ENCODE measurements around the gene CAPN2.

CAPN2 gene

GRCh38 chr1:223772771-223773160 is 60.4 kb downstream of the CAPN2 start:
- no peak for TF ChIP-seq FOXP2 (optimal IDR thresholded peaks at IDR 0.05; ENCODE audit: borderline replicate concordance, extremely low read depth, extremely low read length, insufficient read depth)

DNA sequence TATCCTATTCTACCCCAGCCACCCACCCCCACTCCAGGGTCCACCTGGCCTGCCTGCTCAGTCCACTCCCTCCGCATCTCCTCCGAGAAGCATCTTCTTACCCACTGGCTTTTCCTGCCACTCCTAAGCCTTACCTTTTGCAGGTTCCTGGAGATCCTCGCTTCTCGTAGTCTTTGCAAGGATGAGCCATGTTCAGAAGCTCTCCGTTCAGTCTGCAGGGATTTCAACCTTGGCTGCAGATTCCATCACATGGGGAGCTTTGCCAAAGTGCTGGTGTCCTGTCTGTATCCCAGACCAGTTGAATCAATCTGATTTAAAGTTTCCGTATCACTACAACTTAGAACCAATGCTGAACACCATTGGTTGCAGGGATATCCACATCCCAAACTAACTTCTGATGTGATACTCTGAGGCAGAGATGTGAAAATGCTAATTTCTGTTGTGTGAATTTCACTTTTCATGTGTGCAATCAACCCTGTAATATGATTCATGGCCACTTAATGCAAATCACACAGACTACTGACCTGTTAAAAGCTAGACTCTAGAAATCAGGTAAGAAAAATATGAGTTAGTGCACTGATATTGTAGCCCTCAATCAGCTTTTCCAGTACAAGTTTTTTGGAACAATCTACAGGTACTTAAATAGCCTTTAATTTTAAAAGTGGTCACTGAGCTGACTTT is 61.9 kb downstream of the CAPN2 start:
- TF ChIP-seq TAF1 (IDR thresholded peaks at IDR 0.05; ENCODE audit: borderline replicate concordance, insufficient read depth, low read length) (no peak), POLR2AphosphoS5 (IDR thresholded peaks at IDR 0.05; ENCODE audit: low read depth, low read length) (no peak), FOXP2 (optimal IDR thresholded peaks at IDR 0.05; ENCODE audit: borderline replicate concordance, extremely low read depth, extremely low read length, insufficient read depth) (no peak), SIN3A (IDR thresholded peaks at IDR 0.05; ENCODE audit: borderline replicate concordance, insufficient read depth, low read length) (no peak)
- TF ChIP-seq, protein P1, sequence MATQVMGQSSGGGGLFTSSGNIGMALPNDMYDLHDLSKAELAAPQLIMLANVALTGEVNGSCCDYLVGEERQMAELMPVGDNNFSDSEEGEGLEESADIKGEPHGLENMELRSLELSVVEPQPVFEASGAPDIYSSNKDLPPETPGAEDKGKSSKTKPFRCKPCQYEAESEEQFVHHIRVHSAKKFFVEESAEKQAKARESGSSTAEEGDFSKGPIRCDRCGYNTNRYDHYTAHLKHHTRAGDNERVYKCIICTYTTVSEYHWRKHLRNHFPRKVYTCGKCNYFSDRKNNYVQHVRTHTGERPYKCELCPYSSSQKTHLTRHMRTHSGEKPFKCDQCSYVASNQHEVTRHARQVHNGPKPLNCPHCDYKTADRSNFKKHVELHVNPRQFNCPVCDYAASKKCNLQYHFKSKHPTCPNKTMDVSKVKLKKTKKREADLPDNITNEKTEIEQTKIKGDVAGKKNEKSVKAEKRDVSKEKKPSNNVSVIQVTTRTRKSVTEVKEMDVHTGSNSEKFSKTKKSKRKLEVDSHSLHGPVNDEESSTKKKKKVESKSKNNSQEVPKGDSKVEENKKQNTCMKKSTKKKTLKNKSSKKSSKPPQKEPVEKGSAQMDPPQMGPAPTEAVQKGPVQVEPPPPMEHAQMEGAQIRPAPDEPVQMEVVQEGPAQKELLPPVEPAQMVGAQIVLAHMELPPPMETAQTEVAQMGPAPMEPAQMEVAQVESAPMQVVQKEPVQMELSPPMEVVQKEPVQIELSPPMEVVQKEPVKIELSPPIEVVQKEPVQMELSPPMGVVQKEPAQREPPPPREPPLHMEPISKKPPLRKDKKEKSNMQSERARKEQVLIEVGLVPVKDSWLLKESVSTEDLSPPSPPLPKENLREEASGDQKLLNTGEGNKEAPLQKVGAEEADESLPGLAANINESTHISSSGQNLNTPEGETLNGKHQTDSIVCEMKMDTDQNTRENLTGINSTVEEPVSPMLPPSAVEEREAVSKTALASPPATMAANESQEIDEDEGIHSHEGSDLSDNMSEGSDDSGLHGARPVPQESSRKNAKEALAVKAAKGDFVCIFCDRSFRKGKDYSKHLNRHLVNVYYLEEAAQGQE (IDR thresholded peaks at IDR 0.05; ENCODE audit: insufficient read depth in 1 of 2, low read depth in 2 of 2, low read length in 2 of 2) = no peak

DNA sequence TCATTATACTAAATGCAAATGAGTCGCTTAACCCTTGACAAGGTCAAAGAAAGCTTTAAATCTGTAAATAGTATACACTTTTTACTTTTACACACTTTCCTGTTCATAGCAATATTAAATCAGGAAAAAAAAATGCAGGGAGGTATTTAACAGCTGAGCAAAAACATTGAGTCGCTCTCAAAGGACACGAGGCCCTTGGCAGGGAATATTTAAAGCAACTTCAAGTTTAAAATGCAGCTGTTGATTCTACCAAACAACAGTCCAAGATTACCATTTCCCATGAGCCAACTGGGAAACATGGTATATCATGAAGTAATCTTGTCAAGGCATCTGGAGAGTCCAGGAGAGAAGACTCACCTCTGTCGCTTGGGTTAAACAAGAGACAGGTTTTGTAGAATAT is 62.7 kb downstream of the CAPN2 start:
- TF ChIP-seq FOXP2 (optimal IDR thresholded peaks at IDR 0.05; ENCODE audit: borderline replicate concordance, extremely low read depth, extremely low read length, insufficient read depth) (no peak), POLR2AphosphoS5 (IDR thresholded peaks at IDR 0.05; ENCODE audit: low read depth, low read length) (no peak), SIN3A (IDR thresholded peaks at IDR 0.05; ENCODE audit: borderline replicate concordance, insufficient read depth, low read length) (no peak), TAF1 (IDR thresholded peaks at IDR 0.05; ENCODE audit: borderline replicate concordance, insufficient read depth, low read length) (no peak)
- TF ChIP-seq, protein P1 (IDR thresholded peaks at IDR 0.05; ENCODE audit: insufficient read depth in 1 of 2, low read depth in 2 of 2, low read length in 2 of 2) = no peak

DNA sequence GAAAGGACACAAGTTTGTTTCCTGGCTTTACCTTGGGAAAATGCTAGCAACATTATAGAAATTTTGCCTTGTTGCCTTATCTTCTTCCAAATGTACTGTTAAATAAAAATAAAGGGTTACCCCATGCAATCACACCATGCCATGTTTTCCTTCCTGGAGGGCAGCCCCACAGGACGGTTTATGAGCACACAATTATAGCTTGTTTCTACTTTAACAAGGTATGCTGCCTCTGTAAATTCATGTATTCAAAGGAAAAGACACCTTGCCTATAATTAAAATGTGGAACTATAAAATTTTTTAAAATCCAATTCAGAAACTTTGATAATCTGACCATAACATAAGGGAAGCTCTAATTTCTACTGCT is 63.4 kb downstream of the CAPN2 start:
- TF ChIP-seq SIN3A (IDR thresholded peaks at IDR 0.05; ENCODE audit: borderline replicate concordance, insufficient read depth, low read length) = no peak
- TF ChIP-seq FOXP2 (optimal IDR thresholded peaks at IDR 0.05; ENCODE audit: borderline replicate concordance, extremely low read depth, extremely low read length, insufficient read depth) = no peak
- no peak for TF ChIP-seq POLR2AphosphoS5 (IDR thresholded peaks at IDR 0.05; ENCODE audit: low read depth, low read length)
- TF ChIP-seq, protein P1 (IDR thresholded peaks at IDR 0.05; ENCODE audit: insufficient read depth in 1 of 2, low read depth in 2 of 2, low read length in 2 of 2) = no peak
- TF ChIP-seq TAF1 (IDR thresholded peaks at IDR 0.05; ENCODE audit: borderline replicate concordance, insufficient read depth, low read length) = no peak

GRCh38 chr1:223776075-223776814 is 63.9 kb downstream of the CAPN2 start:
- TF ChIP-seq, protein P1 (IDR thresholded peaks at IDR 0.05; ENCODE audit: insufficient read depth in 1 of 2, low read depth in 2 of 2, low read length in 2 of 2) = peak; percentile 63 to 88; a peak in 3 of 4 replicates
- no peak for TF ChIP-seq TAF1 (IDR thresholded peaks at IDR 0.05; ENCODE audit: borderline replicate concordance, insufficient read depth, low read length)
- TF ChIP-seq POLR2AphosphoS5 (IDR thresholded peaks at IDR 0.05; ENCODE audit: low read depth, low read length) = no peak

Data from PFSK-1 (cell line).